ENCODE results near the gene TBX5.
"Not testable (repeated sequence)": the region's sequence is repeated elsewhere in the genome, so short reads cannot be mapped to it uniquely, and the experiment has no call there.

Gene TBX5

DNA sequence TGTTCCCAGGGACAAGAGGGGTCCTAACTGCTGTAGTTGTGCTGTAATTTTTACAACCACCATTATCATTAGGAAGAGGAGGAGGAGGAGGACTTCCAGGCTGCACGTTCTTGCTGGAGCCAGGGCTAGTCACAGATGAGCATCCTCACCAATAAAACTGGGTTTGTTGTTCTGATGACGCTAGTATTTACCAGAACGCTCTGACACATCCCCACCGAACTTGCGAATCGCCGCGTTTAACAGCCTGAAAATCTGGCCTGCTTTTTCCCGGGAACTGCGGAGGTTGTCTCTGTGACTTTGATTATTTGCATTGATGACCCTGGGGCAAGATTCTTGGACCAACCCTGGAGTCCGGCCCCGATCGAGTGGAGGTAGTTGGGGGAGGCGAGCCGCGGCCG, 10.2 kb downstream of the TBX5 start:
- Mint-ChIP-seq H3K36me3 (no peaks in the 10 kb centered on the region), H3K27ac (no peak overlapping the region), H3K4me1 (peaks cover 3% of the 10 kb centered on the region), H3K4me3 (no peak overlapping the region), H3K27me3 (peaks cover 22% of the 10 kb centered on the region), H3K9me3 (no peaks in the 10 kb centered on the region)
- no peak for ATAC-seq (ENCODE audit: low read depth)
- DNase-seq (ENCODE audit: low spot score in 2 of 2) = no peak

DNA sequence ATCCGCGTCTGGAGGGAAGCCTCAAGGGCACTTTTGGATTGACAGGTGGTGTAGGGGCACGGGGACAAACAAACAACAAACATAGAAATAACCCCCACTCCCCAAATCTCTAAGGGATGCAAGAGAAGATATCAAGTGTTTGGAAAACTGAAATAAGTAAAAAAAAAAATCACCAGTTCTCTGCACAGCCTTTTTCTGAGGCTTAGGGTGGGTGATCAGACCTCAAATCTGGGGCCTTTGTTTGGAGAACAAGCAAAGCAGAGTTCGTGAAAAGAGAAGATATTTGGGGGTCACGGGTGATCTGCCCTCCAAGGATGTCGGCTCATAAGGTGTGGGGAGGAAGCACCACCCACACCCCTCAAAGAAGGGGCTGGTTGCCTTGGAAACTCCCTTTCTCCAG, 10.7 kb downstream of the TBX5 start:
- Mint-ChIP-seq H3K36me3 (no peaks in the 10 kb centered on the region), H3K4me1 (peaks cover 3% of the 10 kb centered on the region), H3K4me3 (no peak overlapping the region), H3K27me3 (peaks cover 24% of the 10 kb centered on the region), H3K9me3 (no peaks in the 10 kb centered on the region), H3K27ac (no peak overlapping the region)
- DNase-seq (ENCODE audit: low spot score in 2 of 2) (no peak), ATAC-seq (ENCODE audit: low read depth) (no peak)

DNA sequence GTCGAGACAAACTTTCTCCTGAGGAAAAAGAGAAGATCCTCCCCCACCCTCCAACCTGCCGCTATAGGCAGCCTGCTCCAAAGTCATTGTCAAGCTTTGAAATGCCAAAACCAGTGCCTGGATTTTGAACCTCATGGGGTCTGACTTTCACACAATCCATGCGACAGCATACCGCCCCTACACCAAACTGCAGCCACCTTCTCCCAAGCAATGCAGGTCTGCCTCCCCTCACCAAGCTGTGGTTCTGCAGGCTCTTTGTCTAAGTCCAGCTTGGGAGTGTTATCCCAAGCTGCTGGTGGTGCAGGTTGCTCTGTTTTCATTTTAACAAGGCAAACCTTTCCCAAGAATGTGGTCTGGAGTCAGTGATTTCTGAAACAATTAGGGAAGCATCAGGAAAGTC, 12.4 kb downstream of the TBX5 start:
- Mint-ChIP-seq H3K9me3 (no peaks in the 10 kb centered on the region), H3K4me3 (no peak overlapping the region), H3K36me3 (no peaks in the 10 kb centered on the region), H3K27me3 (peaks cover 24% of the 10 kb centered on the region), H3K4me1 (peaks cover 3% of the 10 kb centered on the region), H3K27ac (no peak overlapping the region)
- DNase-seq (ENCODE audit: low spot score in 2 of 2) (no peak), ATAC-seq (ENCODE audit: low read depth) (no peak)

DNA sequence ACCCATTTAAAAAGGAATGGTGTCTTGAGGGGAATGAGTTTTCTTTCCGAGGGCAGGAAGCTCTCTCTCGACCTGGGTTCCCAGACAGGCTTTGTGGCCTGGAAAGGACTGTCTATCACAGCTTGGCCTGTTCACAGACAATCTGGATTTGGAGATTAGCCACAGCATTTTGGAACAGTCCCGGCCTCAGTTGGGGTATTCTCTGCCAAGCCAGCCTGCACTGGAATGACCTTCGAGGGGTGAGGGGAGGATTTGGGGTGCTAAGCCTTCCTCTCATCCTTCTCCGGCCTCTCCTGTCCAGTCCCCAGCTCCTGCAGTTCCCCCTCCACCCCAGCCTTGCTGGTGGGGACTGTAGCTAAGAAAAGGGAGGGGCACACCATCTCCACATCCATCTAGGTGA, 13.0 kb downstream of the TBX5 start:
- Mint-ChIP-seq H3K36me3 (no peaks in the 10 kb centered on the region), H3K27ac (no peak overlapping the region), H3K4me3 (no peak overlapping the region), H3K27me3 (peaks cover 20% of the 10 kb centered on the region), H3K4me1 (no peaks in the 10 kb centered on the region), H3K9me3 (no peaks in the 10 kb centered on the region)
- DNase-seq (ENCODE audit: low spot score in 2 of 2) (no peak), ATAC-seq (ENCODE audit: low read depth) (no peak)

DNA sequence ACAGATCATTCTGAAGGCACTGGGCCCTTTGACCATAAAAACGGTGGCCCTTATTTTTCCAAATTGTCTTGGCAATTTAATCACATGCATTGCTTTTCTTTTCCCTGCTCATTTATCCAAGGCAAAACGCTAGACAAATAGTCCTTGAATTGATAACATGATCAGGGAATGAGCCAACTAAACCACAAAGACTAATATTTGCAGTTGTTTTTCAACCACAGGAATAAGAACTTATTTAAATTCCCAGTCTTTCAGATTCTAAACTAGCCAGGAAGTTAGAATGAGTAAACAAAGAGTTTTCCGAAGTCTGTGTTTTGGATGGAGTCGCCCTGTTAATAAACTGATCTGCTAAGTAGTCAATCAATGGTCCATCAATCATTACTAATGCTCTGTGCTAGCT, 14.9 kb downstream of the TBX5 start:
- Mint-ChIP-seq H3K27ac (no peak overlapping the region), H3K9me3 (no peaks in the 10 kb centered on the region), H3K27me3 (peaks cover 14% of the 10 kb centered on the region), H3K36me3 (no peaks in the 10 kb centered on the region), H3K4me3 (no peak overlapping the region), H3K4me1 (no peaks in the 10 kb centered on the region)
- DNase-seq (ENCODE audit: low spot score in 2 of 2) (no peak), ATAC-seq (ENCODE audit: low read depth) (no peak)

DNA sequence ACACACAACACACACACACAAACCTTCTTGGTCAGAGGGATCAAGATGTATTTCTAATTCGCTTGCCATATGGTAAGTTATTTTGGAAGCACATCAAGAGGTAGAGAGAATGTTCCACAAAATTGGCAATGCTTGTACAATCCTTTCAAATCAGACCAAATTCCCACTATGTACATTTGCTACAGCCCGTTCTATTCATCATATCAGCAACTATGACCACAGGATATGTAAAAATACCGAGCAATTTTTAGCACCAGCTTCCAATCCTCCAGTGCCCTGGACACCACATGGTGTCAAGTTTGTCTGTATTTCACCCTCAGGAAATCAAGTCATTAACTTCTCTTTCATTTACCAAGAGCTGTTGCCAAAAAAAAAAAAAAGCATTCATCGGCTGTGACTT, 21.2 kb downstream of the TBX5 start:
- peaks cover 8% of the 10 kb centered on the region for H3K27me3 Mint-ChIP-seq
- ATAC-seq (ENCODE audit: low read depth) (no peak), DNase-seq (ENCODE audit: low spot score in 2 of 2) (no peak)
- no peak overlapping the region for H3K27ac Mint-ChIP-seq
- H3K9me3 Mint-ChIP-seq = no peaks in the 10 kb centered on the region
- H3K4me1 Mint-ChIP-seq = no peaks in the 10 kb centered on the region
- H3K4me3 Mint-ChIP-seq = no peak overlapping the region
- H3K36me3 Mint-ChIP-seq = no peaks in the 10 kb centered on the region

DNA sequence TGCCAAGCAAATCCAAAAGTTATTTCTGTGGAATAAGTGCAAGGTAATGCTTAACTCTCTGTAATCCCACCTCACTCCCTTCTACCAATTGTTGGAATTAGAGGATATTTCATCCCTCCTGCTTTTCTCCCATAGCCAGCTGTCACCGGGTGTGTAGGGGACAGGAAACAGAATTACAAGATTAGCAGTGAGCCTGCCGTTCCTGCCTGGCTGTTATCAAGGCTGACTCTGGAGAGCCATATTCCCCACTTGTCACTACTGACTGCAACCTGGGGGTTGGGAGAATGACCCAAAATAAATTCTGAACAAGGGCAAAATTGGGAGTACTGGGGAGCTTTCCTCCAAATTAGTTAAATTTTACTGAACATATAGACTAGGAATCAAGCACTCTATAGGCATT, 24.8 kb downstream of the TBX5 start:
- ATAC-seq (ENCODE audit: low read depth) (no peak), DNase-seq (ENCODE audit: low spot score in 2 of 2) (no peak)
- no peaks in the 10 kb centered on the region for H3K36me3 Mint-ChIP-seq
- no peaks in the 10 kb centered on the region for H3K4me1 Mint-ChIP-seq
- no peak overlapping the region for H3K27ac Mint-ChIP-seq
- peaks cover 8% of the 10 kb centered on the region for H3K27me3 Mint-ChIP-seq
- H3K4me3 Mint-ChIP-seq = no peak overlapping the region
- H3K9me3 Mint-ChIP-seq = no peaks in the 10 kb centered on the region

DNA sequence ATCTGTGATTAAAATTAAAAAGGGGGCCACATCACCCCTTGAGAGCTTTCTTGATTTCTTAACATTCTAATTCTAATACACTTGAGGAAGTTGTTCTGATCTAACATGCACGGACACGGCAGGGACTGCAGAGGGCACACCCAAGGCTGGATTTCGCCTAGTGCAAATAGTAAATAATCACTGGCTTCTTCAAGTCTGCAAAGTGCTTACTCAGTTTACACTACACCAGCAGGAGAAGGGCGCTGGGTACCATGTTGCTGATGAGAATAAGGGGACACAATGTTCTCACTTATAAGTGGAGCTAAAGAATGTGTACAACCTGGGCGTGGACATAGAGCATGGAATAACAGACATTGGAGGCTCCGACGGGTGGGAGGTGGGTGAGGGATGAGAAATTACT, 34.2 kb downstream of the TBX5 start:
- H3K9me3 Mint-ChIP-seq = peaks cover 2% of the 10 kb centered on the region
- DNase-seq (ENCODE audit: low spot score in 2 of 2) (no peak), ATAC-seq (ENCODE audit: low read depth) (no peak)
- no peaks in the 10 kb centered on the region for H3K27me3 Mint-ChIP-seq
- no peaks in the 10 kb centered on the region for H3K4me1 Mint-ChIP-seq
- no peaks in the 10 kb centered on the region for H3K36me3 Mint-ChIP-seq
- H3K4me3 Mint-ChIP-seq = no peak overlapping the region
- no peak overlapping the region for H3K27ac Mint-ChIP-seq

DNA sequence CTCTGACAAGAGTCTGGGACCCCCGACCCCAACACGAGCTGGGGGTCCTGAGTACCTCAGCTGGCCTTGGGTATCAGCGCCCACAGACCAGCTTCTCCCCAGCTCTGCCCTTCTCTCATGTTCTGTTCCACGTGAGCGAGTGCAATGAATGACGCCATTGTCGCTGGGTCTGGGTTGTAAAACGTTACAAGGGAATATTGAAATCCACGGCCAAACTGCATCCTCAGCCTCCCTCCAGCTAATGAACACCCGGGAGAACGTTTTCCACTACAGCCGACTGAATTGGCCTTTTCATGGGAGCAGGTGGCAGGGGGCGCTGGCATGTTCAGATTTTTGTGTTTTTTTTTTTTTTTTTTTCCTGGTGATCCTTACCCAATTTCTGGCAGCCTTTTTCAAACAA, 34.7 kb downstream of the TBX5 start:
- Mint-ChIP-seq H3K27me3 (no peaks in the 10 kb centered on the region), H3K4me3 (no peak overlapping the region), H3K4me1 (no peaks in the 10 kb centered on the region), H3K9me3 (peaks cover 2% of the 10 kb centered on the region), H3K27ac (no peak overlapping the region), H3K36me3 (no peaks in the 10 kb centered on the region)
- no peak for DNase-seq (ENCODE audit: low spot score in 2 of 2)
- ATAC-seq (ENCODE audit: low read depth) = no peak

DNA sequence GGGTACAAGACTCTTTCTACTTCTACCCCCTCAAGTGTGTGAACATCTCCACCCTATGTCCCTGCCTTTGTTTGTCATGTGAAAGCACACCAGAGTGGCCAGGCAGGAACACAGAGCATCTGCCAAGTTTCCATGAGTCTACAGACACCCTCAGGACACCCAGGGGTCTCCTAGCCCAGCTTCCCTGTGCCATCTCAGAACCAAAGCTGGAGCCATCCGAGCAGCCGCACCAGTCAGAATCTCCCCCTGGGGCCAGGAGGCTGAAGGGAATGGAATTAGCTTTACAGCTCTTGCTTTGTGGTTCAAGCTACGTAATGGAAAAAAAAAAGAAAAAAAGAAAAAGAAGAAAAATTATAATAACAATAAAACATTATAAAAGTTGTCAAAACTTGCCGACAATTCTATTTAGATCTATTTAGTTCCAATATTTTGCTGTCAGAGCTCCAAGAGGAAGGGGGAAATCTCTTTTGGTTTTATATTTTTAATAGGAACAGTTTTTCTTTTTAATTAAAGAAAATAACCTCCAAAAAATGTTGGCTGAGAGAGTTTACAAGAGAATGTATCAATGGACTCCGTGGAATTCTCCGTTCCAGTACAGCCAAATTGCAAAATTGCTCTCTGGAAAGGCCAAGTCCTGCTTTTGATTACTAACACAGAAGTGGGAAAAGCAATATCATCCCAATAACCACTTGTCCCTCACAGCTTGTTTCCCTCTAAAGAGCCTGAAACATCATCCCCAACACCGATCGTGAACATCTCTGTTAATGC, 37.1 kb downstream of the TBX5 start:
- no peaks in the 10 kb centered on the region for H3K36me3 Mint-ChIP-seq
- H3K4me3 Mint-ChIP-seq = no peak overlapping the region
- no peak overlapping the region for H3K27ac Mint-ChIP-seq
- ATAC-seq (ENCODE audit: low read depth) = no peak
- DNase-seq (ENCODE audit: low spot score in 2 of 2) = no peak
- H3K27me3 Mint-ChIP-seq = no peaks in the 10 kb centered on the region
- no peaks in the 10 kb centered on the region for H3K4me1 Mint-ChIP-seq
- peaks cover 2% of the 10 kb centered on the region for H3K9me3 Mint-ChIP-seq

DNA sequence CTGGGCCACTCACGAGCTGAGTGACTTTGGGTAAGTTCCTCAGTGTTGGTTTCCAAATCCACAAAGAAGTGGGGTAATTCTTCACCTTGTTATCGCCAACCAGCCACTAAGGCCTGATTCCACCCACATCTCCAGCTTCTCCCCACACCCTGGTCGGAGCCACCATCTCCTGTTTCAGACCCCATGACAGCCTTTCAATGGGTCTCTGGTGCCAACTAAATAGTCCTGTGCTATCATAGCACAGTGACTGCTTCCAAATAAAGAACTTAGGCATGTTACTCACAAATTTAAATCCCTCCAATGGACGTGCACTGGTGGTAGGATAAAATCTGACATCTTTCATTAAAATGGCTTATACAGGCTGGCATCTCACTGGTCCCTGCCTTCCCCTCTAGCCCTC, 44.0 kb downstream of the TBX5 start:
- H3K27me3 Mint-ChIP-seq = peaks cover 5% of the 10 kb centered on the region
- no peak overlapping the region for H3K27ac Mint-ChIP-seq
- H3K36me3 Mint-ChIP-seq = no peaks in the 10 kb centered on the region
- no peak for ATAC-seq (ENCODE audit: low read depth)
- peaks cover 10% of the 10 kb centered on the region for H3K9me3 Mint-ChIP-seq
- no peaks in the 10 kb centered on the region for H3K4me1 Mint-ChIP-seq
- no peak for DNase-seq (ENCODE audit: low spot score in 2 of 2)
- no peak overlapping the region for H3K4me3 Mint-ChIP-seq

DNA sequence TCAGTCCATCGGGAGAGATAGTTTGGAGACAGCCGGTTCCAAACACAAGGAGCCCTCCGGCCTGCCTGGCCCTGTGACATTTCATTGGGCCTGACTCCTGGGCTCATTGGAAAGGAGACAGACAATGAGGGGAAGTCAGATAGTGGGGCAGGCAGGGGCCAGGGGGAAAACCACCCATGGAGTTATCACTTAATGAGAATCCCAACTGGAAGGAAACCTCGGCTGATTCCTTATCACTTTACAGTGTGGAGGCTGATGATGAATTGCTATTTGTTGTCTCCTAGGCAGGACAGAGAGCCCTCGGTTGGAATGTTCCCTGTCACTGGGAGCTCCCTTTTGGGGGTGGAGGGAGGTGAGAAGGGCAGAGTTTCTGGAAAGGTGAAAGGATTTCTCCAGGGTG, 44.4 kb downstream of the TBX5 start:
- DNase-seq (ENCODE audit: low spot score in 2 of 2) (no peak), ATAC-seq (ENCODE audit: low read depth) (no peak)
- peaks cover 5% of the 10 kb centered on the region for H3K27me3 Mint-ChIP-seq
- H3K27ac Mint-ChIP-seq = no peak overlapping the region
- H3K4me3 Mint-ChIP-seq = no peak overlapping the region
- H3K9me3 Mint-ChIP-seq = peaks cover 8% of the 10 kb centered on the region
- no peaks in the 10 kb centered on the region for H3K4me1 Mint-ChIP-seq
- H3K36me3 Mint-ChIP-seq = no peaks in the 10 kb centered on the region

DNA sequence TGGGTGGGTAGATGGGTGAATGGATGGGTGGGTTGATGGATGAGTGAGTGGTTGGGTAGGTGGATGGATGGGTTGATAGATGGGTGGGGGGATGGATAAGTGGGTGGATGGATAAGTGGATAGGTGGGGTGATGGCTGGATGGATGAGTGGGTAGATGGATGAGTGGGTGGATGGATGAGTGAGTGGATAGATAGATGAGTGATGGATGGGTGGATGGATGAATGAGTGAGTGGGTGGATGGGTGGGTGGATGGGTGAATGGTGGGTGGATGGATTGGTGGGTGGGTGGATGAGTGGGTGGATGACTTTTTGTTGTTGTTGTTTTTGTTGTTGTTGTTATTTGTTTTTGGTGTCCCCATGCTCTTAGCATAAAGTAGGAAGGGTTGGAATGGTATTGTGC, 45.5 kb downstream of the TBX5 start:
- DNase-seq (ENCODE audit: low spot score in 2 of 2) = no peak
- Mint-ChIP-seq H3K27ac (no peak overlapping the region), H3K36me3 (no peaks in the 10 kb centered on the region), H3K4me1 (no peaks in the 10 kb centered on the region), H3K9me3 (peaks cover 8% of the 10 kb centered on the region), H3K27me3 (peaks cover 7% of the 10 kb centered on the region), H3K4me3 (no peak overlapping the region)
- no peak for ATAC-seq (ENCODE audit: low read depth)

DNA sequence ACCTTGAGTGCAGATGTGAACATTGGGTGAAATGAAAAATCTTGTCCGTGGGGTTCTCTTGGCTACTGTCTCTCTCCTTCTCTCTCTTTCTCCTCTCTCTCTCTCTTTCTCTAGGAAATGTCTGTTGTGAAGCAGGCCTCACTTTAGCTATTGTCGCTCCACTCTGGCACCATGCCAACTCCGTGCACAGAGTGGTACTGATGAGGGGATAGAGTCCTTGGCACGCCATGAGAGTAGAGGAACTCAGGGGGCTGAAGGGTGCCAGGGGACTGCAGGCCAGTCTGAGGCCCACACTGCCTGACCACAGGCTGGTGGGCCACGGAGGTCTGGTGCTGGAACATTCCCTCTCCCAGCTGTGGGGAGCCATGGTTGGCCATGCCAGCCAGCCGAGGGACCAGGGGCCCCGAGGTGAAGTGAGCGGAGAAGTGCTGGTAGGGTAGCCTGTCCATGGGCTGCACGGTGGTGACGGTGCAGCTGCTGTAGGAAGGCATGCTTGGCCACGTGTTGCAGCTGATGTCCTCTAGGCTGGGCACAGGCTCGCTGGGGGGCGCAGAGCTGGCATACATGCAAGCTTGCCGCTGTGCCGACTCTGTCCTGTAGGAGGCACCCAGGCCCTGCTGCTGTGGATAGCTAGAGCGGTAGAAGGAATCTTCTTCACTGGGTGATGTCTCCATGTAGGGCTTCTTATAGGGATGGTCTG, 50.4 kb downstream of the TBX5 start:
- no peak for DNase-seq (ENCODE audit: low spot score in 2 of 2)
- no peak overlapping the region for H3K27ac Mint-ChIP-seq
- H3K36me3 Mint-ChIP-seq = no peaks in the 10 kb centered on the region
- H3K4me1 Mint-ChIP-seq = no peaks in the 10 kb centered on the region
- no peak overlapping the region for H3K4me3 Mint-ChIP-seq
- H3K27me3 Mint-ChIP-seq = peaks cover 5% of the 10 kb centered on the region
- no peak for ATAC-seq (ENCODE audit: low read depth)
- H3K9me3 Mint-ChIP-seq = peaks cover 10% of the 10 kb centered on the region

DNA sequence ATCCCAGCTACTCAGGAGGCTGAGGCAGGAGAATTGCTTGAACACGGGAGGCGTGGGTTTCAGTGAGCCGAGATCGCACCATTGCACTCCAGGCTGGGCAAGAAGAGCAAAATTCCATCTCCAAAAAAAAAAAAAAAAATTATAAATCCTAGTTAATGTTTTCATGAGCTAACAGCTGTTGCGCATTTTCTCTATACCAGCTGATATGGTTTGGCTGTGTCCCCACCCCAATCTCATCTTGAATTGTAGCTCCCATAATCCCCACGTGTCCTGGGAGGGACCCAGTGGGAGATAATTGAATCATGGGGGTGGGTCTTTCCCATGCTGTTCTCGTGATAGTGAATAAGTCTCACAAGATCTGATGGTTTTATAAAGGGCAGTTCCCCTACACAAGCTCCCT, 56.7 kb downstream of the TBX5 start:
- not testable (repeated sequence) for H3K27me3 Mint-ChIP-seq, H3K4me3 Mint-ChIP-seq, H3K4me1 Mint-ChIP-seq

More for the DNA sequence above, 56.7 kb downstream of the TBX5 start:
- not testable (repeated sequence) for ATAC-seq (ENCODE audit: low read depth); H3K27ac Mint-ChIP-seq; H3K36me3 Mint-ChIP-seq; DNase-seq (ENCODE audit: low spot score in 2 of 2); H3K9me3 Mint-ChIP-seq
